SK-N-SH treated with all-trans-retinoic acid at 6 μM for 48 hours (cell line): ENCODE data around the gene PRKAA2.

Source experiments
- ATAC-seq: fragments of 200-7000 bp; cut with Tn5 transposase; 3 replicates; pipeline ENCODE4 v1.9.1; 2020; ENCODE audit warnings: mild to moderate bottlenecking, moderate library complexity
- ARNTL ChIP-seq: fragments of 450-650 bp; formaldehyde crosslinking; IDR thresholded peaks from 2 replicates; pipeline ENCODE4 v1.5.0; 2020; ENCODE audit warnings: low read depth, mild to moderate bottlenecking, moderate library complexity, borderline replicate concordance
- BACH2 ChIP-seq: fragments of 250-450 bp; sonication (Bioruptor Pico); IDR thresholded peaks from 2 replicates; pipeline ENCODE4 v1.9.0; 2021; ENCODE audit warnings: mild to moderate bottlenecking, borderline replicate concordance
- CSDC2 ChIP-seq: fragments of 250-450 bp; sonication (Bioruptor Pico); IDR thresholded peaks from 2 replicates; pipeline ENCODE4 v1.5.0; 2020; ENCODE audit warnings: mild to moderate bottlenecking, moderate library complexity
- ESRRG ChIP-seq: fragments of 250-450 bp; sonication (Bioruptor Pico); IDR thresholded peaks from 2 replicates; pipeline ENCODE4 v1.6.1; 2021; ENCODE audit warnings: mild to moderate bottlenecking
- GLIS3 ChIP-seq: fragments of 250-450 bp; sonication (Bioruptor Pico); IDR thresholded peaks from 2 replicates; pipeline ENCODE4 v1.5.0; 2020; ENCODE audit warnings: mild to moderate bottlenecking, moderate library complexity
- ISL1 ChIP-seq: fragments of 250-450 bp; sonication (Bioruptor Pico); IDR thresholded peaks from 2 replicates; pipeline ENCODE4 v2.1.2; 2022; ENCODE audit warnings: mild to moderate bottlenecking, moderate library complexity
- OSR1 ChIP-seq: fragments of 250-450 bp; sonication (Bioruptor Pico); IDR thresholded peaks from 2 replicates; pipeline ENCODE4 v1.8.0; 2022; ENCODE audit warnings: moderate library complexity, mild to moderate bottlenecking, inconsistent platforms
- POU6F1 ChIP-seq: fragments of 250-450 bp; sonication (Bioruptor Pico); IDR thresholded peaks from 2 replicates; pipeline ENCODE4 v1.8.0; 2021; ENCODE audit warnings: low read depth, mild to moderate bottlenecking, moderate library complexity, borderline replicate concordance
- PPARA ChIP-seq: fragments of 250-450 bp; sonication (Bioruptor Pico); IDR thresholded peaks from 2 replicates; pipeline ENCODE4 v1.5.0; 2020; ENCODE audit warnings: mild to moderate bottlenecking, borderline replicate concordance
- RARB ChIP-seq: fragments of 250-450 bp; sonication (Bioruptor Pico); IDR thresholded peaks from 2 replicates; pipeline ENCODE4 v1.8.0; 2021; ENCODE audit warnings: mild to moderate bottlenecking, moderate library complexity
- TCF4 ChIP-seq: fragments of 250-450 bp; sonication (Bioruptor Pico); IDR thresholded peaks from 2 replicates; pipeline ENCODE4 v1.8.0; 2021; ENCODE audit warnings: mild to moderate bottlenecking, moderate library complexity, borderline replicate concordance
- TOX ChIP-seq: fragments of 250-450 bp; sonication (Bioruptor Pico); IDR thresholded peaks from 2 replicates; pipeline ENCODE4 v1.8.0; 2021; ENCODE audit warnings: mild to moderate bottlenecking, moderate library complexity, borderline replicate concordance
- ZC3H10 ChIP-seq: fragments of 250-450 bp; sonication (Bioruptor Pico); IDR thresholded peaks from 2 replicates; pipeline ENCODE4 v1.5.1; 2021; ENCODE audit warnings: mild to moderate bottlenecking, moderate library complexity
- ZFP30 ChIP-seq: fragments of 450-650 bp; formaldehyde crosslinking; IDR thresholded peaks from 2 replicates; pipeline ENCODE4 v1.5.0; 2022; ENCODE audit warnings: mild to moderate bottlenecking, moderate library complexity
- ZNF70 ChIP-seq: fragments of 450-650 bp; formaldehyde crosslinking; IDR thresholded peaks from 2 replicates; pipeline ENCODE4 v1.5.0; 2020; ENCODE audit warnings: mild to moderate bottlenecking, moderate library complexity
- ZNF8 ChIP-seq: fragments of 450-650 bp; formaldehyde crosslinking; IDR thresholded peaks from 2 replicates; pipeline ENCODE4 v1.5.0; 2020; ENCODE audit warnings: mild to moderate bottlenecking, moderate library complexity
- TF ChIP-seq, protein P1 (sequence below): fragments of 250-450 bp; sonication (Bioruptor Pico); IDR thresholded peaks from 2 replicates; pipeline ENCODE4 v1.5.0; 2020; ENCODE audit warnings: mild to moderate bottlenecking, moderate library complexity
- TF ChIP-seq, protein P2 (sequence below): fragments of 250-450 bp; sonication (Bioruptor Pico); IDR thresholded peaks from 2 replicates; pipeline ENCODE4 v1.5.1; 2021; ENCODE audit warnings: mild to moderate bottlenecking, moderate library complexity
- TF ChIP-seq, protein P3 (sequence below): fragments of 250-450 bp; sonication (Bioruptor Pico); IDR thresholded peaks from 2 replicates; pipeline ENCODE4 v1.5.1; 2020; ENCODE audit warnings: low read depth, mild to moderate bottlenecking, moderate library complexity
- TF ChIP-seq, protein P4 (sequence below): fragments of 250-450 bp; sonication (Bioruptor Pico); IDR thresholded peaks from 2 replicates; pipeline ENCODE4 v1.8.0; 2020; ENCODE audit warnings: mild to moderate bottlenecking, moderate library complexity, borderline replicate concordance

Gene PRKAA2

GRCh38 chr1:56631901-56632300 is 13.2 kb upstream of the PRKAA2 start:
- ATAC-seq: no peak

GRCh38 chr1:56634981-56635380 is 10.1 kb upstream of the PRKAA2 start:
- ATAC-seq: no peak
- no peak for TF ChIP-seq CSDC2 (CRISPR knock-in tag)
- TF ChIP-seq, protein P1, sequence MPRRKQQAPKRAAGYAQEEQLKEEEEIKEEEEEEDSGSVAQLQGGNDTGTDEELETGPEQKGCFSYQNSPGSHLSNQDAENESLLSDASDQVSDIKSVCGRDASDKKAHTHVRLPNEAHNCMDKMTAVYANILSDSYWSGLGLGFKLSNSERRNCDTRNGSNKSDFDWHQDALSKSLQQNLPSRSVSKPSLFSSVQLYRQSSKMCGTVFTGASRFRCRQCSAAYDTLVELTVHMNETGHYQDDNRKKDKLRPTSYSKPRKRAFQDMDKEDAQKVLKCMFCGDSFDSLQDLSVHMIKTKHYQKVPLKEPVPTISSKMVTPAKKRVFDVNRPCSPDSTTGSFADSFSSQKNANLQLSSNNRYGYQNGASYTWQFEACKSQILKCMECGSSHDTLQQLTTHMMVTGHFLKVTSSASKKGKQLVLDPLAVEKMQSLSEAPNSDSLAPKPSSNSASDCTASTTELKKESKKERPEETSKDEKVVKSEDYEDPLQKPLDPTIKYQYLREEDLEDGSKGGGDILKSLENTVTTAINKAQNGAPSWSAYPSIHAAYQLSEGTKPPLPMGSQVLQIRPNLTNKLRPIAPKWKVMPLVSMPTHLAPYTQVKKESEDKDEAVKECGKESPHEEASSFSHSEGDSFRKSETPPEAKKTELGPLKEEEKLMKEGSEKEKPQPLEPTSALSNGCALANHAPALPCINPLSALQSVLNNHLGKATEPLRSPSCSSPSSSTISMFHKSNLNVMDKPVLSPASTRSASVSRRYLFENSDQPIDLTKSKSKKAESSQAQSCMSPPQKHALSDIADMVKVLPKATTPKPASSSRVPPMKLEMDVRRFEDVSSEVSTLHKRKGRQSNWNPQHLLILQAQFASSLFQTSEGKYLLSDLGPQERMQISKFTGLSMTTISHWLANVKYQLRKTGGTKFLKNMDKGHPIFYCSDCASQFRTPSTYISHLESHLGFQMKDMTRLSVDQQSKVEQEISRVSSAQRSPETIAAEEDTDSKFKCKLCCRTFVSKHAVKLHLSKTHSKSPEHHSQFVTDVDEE (CRISPR knock-in tag): no peak
- TF ChIP-seq ESRRG (CRISPR knock-in tag): no peak
- TF ChIP-seq, protein P2, sequence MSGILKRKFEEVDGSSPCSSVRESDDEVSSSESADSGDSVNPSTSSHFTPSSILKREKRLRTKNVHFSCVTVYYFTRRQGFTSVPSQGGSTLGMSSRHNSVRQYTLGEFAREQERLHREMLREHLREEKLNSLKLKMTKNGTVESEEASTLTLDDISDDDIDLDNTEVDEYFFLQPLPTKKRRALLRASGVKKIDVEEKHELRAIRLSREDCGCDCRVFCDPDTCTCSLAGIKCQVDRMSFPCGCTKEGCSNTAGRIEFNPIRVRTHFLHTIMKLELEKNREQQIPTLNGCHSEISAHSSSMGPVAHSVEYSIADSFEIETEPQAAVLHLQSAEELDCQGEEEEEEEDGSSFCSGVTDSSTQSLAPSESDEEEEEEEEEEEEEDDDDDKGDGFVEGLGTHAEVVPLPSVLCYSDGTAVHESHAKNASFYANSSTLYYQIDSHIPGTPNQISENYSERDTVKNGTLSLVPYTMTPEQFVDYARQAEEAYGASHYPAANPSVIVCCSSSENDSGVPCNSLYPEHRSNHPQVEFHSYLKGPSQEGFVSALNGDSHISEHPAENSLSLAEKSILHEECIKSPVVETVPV (CRISPR knock-in tag): no peak
- no peak for TF ChIP-seq ZFP30 (CRISPR knock-in tag)
- TF ChIP-seq GLIS3 (CRISPR knock-in tag): no peak
- no peak for TF ChIP-seq ARNTL
- TF ChIP-seq ZC3H10 (CRISPR knock-in tag): no peak
- no peak for TF ChIP-seq BACH2 (CRISPR knock-in tag)
- no peak for TF ChIP-seq POU6F1 (CRISPR knock-in tag)
- no peak for TF ChIP-seq TOX (CRISPR knock-in tag)
- TF ChIP-seq, protein P3, sequence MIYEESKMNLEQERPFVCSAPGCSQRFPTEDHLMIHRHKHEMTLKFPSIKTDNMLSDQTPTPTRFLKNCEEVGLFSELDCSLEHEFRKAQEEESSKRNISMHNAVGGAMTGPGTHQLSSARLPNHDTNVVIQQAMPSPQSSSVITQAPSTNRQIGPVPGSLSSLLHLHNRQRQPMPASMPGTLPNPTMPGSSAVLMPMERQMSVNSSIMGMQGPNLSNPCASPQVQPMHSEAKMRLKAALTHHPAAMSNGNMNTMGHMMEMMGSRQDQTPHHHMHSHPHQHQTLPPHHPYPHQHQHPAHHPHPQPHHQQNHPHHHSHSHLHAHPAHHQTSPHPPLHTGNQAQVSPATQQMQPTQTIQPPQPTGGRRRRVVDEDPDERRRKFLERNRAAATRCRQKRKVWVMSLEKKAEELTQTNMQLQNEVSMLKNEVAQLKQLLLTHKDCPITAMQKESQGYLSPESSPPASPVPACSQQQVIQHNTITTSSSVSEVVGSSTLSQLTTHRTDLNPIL: no peak
- no peak for TF ChIP-seq ZNF70 (CRISPR knock-in tag)
- TF ChIP-seq, protein P4, sequence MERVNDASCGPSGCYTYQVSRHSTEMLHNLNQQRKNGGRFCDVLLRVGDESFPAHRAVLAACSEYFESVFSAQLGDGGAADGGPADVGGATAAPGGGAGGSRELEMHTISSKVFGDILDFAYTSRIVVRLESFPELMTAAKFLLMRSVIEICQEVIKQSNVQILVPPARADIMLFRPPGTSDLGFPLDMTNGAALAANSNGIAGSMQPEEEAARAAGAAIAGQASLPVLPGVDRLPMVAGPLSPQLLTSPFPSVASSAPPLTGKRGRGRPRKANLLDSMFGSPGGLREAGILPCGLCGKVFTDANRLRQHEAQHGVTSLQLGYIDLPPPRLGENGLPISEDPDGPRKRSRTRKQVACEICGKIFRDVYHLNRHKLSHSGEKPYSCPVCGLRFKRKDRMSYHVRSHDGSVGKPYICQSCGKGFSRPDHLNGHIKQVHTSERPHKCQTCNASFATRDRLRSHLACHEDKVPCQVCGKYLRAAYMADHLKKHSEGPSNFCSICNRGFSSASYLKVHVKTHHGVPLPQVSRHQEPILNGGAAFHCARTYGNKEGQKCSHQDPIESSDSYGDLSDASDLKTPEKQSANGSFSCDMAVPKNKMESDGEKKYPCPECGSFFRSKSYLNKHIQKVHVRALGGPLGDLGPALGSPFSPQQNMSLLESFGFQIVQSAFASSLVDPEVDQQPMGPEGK (CRISPR knock-in tag): no peak
- TF ChIP-seq PPARA: no peak

More at GRCh38 chr1:56631901-56632300, 13.2 kb upstream of the PRKAA2 start:
- TF ChIP-seq ZNF8 (CRISPR knock-in tag): no peak
- TF ChIP-seq RARB (CRISPR knock-in tag): no peak
- no peak for TF ChIP-seq BACH2 (CRISPR knock-in tag)
- no peak for TF ChIP-seq ISL1
- no peak for TF ChIP-seq OSR1 (CRISPR knock-in tag)
- TF ChIP-seq ARNTL: no peak
- no peak for TF ChIP-seq TOX (CRISPR knock-in tag)
- TF ChIP-seq, protein P2 (CRISPR knock-in tag): no peak

- ATAC-seq: no peak
- no peak for TF ChIP-seq TCF4
- TF ChIP-seq, protein P2 (CRISPR knock-in tag): no peak
- TF ChIP-seq, protein P3: no peak
- no peak for TF ChIP-seq ARNTL
- TF ChIP-seq, protein P1 (CRISPR knock-in tag): no peak
These were observed 6.9 kb upstream of the PRKAA2 start for GRCh38 chr1:56638248-56638647.
